GM23338 (cell line): Measurements from ENCODE around the gene COP1. TPM values are rescaled to one million over a fixed set of nuclear protein-coding genes. Genes with fewer than 3 reads are reported as not detected.

Source experiments
- ATAC-seq: fragments of 200-7000 bp; cut with Tn5 transposase; 3 replicates; pipeline ENCODE4 v1.9.1; 2020
- DNase-seq: peaks from one replicate; pipeline ENCODE4 v3.0.0-alpha.2; 2015; ENCODE audit warnings: low spot score
- H2AFZ ChIP-seq: fragments of 200-600 bp; sonication (generic); 2 replicates; pipeline ENCODE4 v1.8.0; 2016; ENCODE audit warnings: antibody characterized with exemption, mild to moderate bottlenecking, moderate library complexity
- H3F3A ChIP-seq: fragments of 200-600 bp; sonication (generic); replicated peaks from 2 replicates; pipeline ENCODE4 v1.8.0; 2017; ENCODE audit warnings: antibody characterized with exemption, mixed run types, low read depth
- H3K27ac ChIP-seq: fragments of 200-600 bp; sonication (generic); 2 replicates; pipeline ENCODE4 v1.6.1; 2016; ENCODE audit warnings: low read depth
- H3K27me3 ChIP-seq: fragments of 200-600 bp; sonication (generic); 2 replicates; pipeline ENCODE4 v1.8.0; 2016; ENCODE audit warnings: mild to moderate bottlenecking, mixed run types, moderate library complexity; ENCODE audit not compliant: insufficient read depth
- H3K36me3 ChIP-seq: fragments of 200-600 bp; sonication (generic); 2 replicates; pipeline ENCODE4 v1.8.0; 2016; ENCODE audit warnings: mild to moderate bottlenecking; ENCODE audit not compliant: insufficient read depth
- H3K4me1 ChIP-seq: fragments of 200-600 bp; sonication (generic); 2 replicates; pipeline ENCODE4 v1.8.0; 2016; ENCODE audit warnings: mild to moderate bottlenecking, moderate library complexity; ENCODE audit not compliant: insufficient read depth
- H3K4me2 ChIP-seq: fragments of 200-600 bp; sonication (generic); 2 replicates; pipeline ENCODE4 v1.7.1; 2017; ENCODE audit warnings: mixed run types
- H3K4me3 ChIP-seq: fragments of 200-600 bp; sonication (generic); 2 replicates; pipeline ENCODE4 v1.6.1; 2016; ENCODE audit warnings: mixed run types
- H3K79me2 ChIP-seq: fragments of 200-600 bp; sonication (generic); replicated peaks from 2 replicates; pipeline ENCODE4 v1.8.0; 2017; ENCODE audit warnings: mild to moderate bottlenecking; ENCODE audit not compliant: insufficient read depth
- H3K9me2 ChIP-seq: fragments of 200-600 bp; sonication (generic); 2 replicates; pipeline ENCODE4 v1.8.0; 2017; ENCODE audit not compliant: insufficient read depth
- H4K20me1 ChIP-seq: fragments of 200-600 bp; sonication (generic); replicated peaks from 2 replicates; pipeline ENCODE4 v1.8.0; 2017; ENCODE audit warnings: mild to moderate bottlenecking; ENCODE audit not compliant: insufficient read depth
- H3K27ac Mint-ChIP-seq: 2 replicates; pipeline ENCODE4 v1.8.0; 2020; ENCODE audit warnings: inconsistent platforms, mild to moderate bottlenecking, moderate library complexity, mixed read lengths
- H3K27me3 Mint-ChIP-seq: 3 replicates; pipeline ENCODE4 v1.8.0; 2022; ENCODE audit warnings: low read depth, mild to moderate bottlenecking, moderate library complexity, mixed read lengths, inconsistent platforms; ENCODE audit not compliant: insufficient read depth, poor library complexity
- H3K36me3 Mint-ChIP-seq: 3 replicates; pipeline ENCODE4 v1.8.0; 2021; ENCODE audit warnings: low read depth, mild to moderate bottlenecking, inconsistent platforms, moderate library complexity, mixed read lengths
- H3K4me1 Mint-ChIP-seq: 3 replicates; pipeline ENCODE4 v1.8.0; 2020; ENCODE audit warnings: mild to moderate bottlenecking, inconsistent platforms, mixed read lengths
- H3K4me3 Mint-ChIP-seq: 3 replicates; pipeline ENCODE4 v1.8.0; 2021; ENCODE audit warnings: moderate library complexity, mild to moderate bottlenecking, inconsistent platforms, mixed read lengths
- H3K9me3 Mint-ChIP-seq: 3 replicates; pipeline ENCODE4 v1.8.0; 2020; ENCODE audit warnings: moderate library complexity, mild to moderate bottlenecking, inconsistent platforms, mixed read lengths
- CREB1 ChIP-seq: fragments of 250-450 bp; sonication (Bioruptor Pico); IDR thresholded peaks from 2 replicates; pipeline ENCODE4 v1.5.0; 2020; ENCODE audit warnings: low read depth, mild to moderate bottlenecking, moderate library complexity
- ETS1 ChIP-seq: IDR thresholded peaks from 2 replicates; pipeline ENCODE4 v1.6.1; 2016; ENCODE audit warnings: antibody characterized with exemption
- EZH2 ChIP-seq: fragments of 200-600 bp; sonication (generic); IDR thresholded peaks from one replicate; pipeline ENCODE4 v1.8.0; 2017; ENCODE audit warnings: antibody characterized with exemption, mild to moderate bottlenecking, low read depth; ENCODE audit not compliant: unreplicated experiment
- EZH2phosphoT487 ChIP-seq: fragments of 200-600 bp; sonication (generic); IDR thresholded peaks from one replicate; pipeline ENCODE4 v1.8.1; 2018; ENCODE audit warnings: antibody characterized with exemption; ENCODE audit not compliant: unreplicated experiment
- JUNB ChIP-seq: IDR thresholded peaks from one replicate; pipeline ENCODE4 v1.6.1; 2016; ENCODE audit warnings: antibody characterized with exemption; ENCODE audit not compliant: unreplicated experiment
- NANOG ChIP-seq: IDR thresholded peaks from 2 replicates; pipeline ENCODE4 v1.6.1; 2016; ENCODE audit warnings: antibody characterized with exemption, borderline replicate concordance
- POLR2AphosphoS5 ChIP-seq: IDR thresholded peaks from 2 replicates; pipeline ENCODE4 v1.6.1; 2016; ENCODE audit warnings: antibody characterized with exemption, low read depth
- REST ChIP-seq: IDR thresholded peaks from one replicate; pipeline ENCODE4 v1.6.1; 2018; ENCODE audit warnings: antibody characterized with exemption; ENCODE audit not compliant: unreplicated experiment
- ZNF114 ChIP-seq: fragments of 250-450 bp; sonication (Bioruptor Pico); IDR thresholded peaks from 2 replicates; pipeline ENCODE4 v1.5.0; 2020; ENCODE audit warnings: mild to moderate bottlenecking, moderate library complexity
- ZNF331 ChIP-seq: fragments of 250-450 bp; sonication (Bioruptor Pico); IDR thresholded peaks from 2 replicates; pipeline ENCODE4 v1.5.0; 2020; ENCODE audit warnings: low read depth, mild to moderate bottlenecking, moderate library complexity
- polyA plus RNA-seq: library from polyadenylated mRNA; unstranded; fragments of >200 nt; fragmentation: Nextera tagmentation; extraction: Ambion mirVana; gene quantifications from 2 replicates; pipeline ENCODE4 v1.2.1, GENCODE V29; 2016
- total RNA-seq: library from RNA; depleted of rRNA; stranded (reverse); fragments of >200 nt; shearing (Covaris generic); gene quantifications from 2 replicates; pipeline ENCODE4 v1.2.3, GENCODE V29; 2014
- TF ChIP-seq, protein P1 (sequence below), 2 experiments: fragments of 200-600 bp in 1 of 2; sonication (generic) in 1 of 2; conservative IDR thresholded peaks; 2 replicates each; pipeline versions ENCODE4 v1.5.1 to v1.6.1; 2016 to 2017; ENCODE audit warnings: antibody characterized with exemption in 2 of 2, low read depth in 2 of 2, mild to moderate bottlenecking in 2 of 2, moderate library complexity in 1 of 2

COP1 gene
- total and polyA plus RNA-seq, 2 experiments from 2014 or later, result 54.0 to 54.9 TPM

DNA sequence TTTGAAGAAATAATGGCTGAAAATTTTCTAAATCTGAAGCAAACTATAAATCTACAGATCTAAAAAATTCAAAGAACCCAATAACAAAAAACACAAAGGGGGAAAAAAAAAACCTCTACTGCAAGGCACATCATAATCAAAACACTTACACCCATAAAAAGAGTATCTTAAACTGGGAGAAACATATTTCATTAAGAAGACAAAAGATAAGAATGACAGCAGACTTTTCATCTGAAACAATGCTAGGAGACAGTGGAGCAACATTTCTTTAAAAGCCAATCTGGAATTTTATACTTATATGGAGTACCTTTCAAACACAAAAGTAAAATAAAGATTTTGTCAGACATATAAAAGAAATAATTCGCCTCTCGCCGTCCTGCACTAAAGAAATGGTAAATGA, 49.1 kb downstream of the COP1 start:
- DNase-seq (no peak), ATAC-seq (no peak)
- H2AFZ ChIP-seq, result no peak overlapping the region
- Mint-ChIP-seq H3K4me3 (no peak overlapping the region), H3K36me3 (peaks cover 56% of the 10 kb centered on the region), H3K4me1 (peaks cover 8% of the 10 kb centered on the region), H3K27me3 (no peaks in the 10 kb centered on the region), H3K9me3 (peaks cover 18% of the 10 kb centered on the region; the same call in 2 of the 3 replicates), H3K27ac (no peak overlapping the region)
- H3K27ac ChIP-seq, result no peak overlapping the region
- peaks cover 50% of the 10 kb centered on the region for H3K79me2 ChIP-seq
- no peaks in the 10 kb centered on the region for H4K20me1 ChIP-seq
- no peaks in the 10 kb centered on the region for H3F3A ChIP-seq
- H3K9me2 ChIP-seq, result no peaks in the 10 kb centered on the region
- peaks cover 26% of the 10 kb centered on the region; the same call in 1 of the 2 replicates for H3K4me1 ChIP-seq
- TF ChIP-seq CREB1, result no peak
- peaks cover 6% of the 10 kb centered on the region; the same call in 1 of the 2 replicates for H3K36me3 ChIP-seq
- H3K27me3 ChIP-seq, result no peaks in the 10 kb centered on the region
- no peak overlapping the region for H3K4me2 ChIP-seq
- no peak overlapping the region for H3K4me3 ChIP-seq

DNA sequence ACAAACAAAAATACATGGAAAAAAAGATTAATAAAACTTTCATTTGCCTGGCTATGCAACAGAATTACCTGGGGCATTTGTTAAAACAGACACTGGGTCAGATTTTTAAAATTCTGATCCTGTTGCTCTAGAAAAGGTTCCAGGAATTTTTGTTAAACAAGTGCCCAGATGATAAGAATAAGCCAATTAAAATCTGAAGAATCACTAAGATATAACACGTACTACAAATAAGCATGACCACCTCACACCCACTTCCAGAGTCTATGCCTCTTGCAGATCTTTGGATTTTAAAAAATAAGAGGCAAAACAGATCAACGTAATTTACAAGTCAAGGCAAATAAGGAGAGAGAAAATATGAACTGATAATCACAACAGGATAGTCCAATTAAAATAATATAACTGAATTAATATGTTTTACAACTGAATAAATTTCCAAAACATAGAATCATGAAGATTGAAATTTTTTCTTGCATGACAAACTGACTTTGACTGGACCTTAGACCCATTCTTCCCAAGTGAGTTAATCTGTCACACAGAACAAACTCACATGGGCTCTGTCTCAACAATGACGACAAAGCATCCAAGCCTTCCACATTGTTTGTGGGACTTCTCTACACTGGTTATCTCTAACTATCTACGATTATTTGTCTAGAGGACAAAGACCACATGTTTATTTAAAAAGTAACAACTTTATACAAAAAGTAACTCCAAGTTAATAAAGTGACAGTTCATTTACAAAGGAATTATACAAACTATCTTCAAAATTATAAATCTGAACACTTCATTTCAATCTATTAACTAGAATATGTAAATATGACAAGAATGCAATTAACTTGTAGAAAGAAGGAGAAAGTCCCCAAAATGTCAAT, 56.9 kb downstream of the COP1 start:
- Histone ChIP-seq H3K27ac (no peak overlapping the region), H3K36me3 (no peaks in the 10 kb centered on the region), H3K9me2 (no peaks in the 10 kb centered on the region), H2AFZ (no peak overlapping the region), H3K4me1 (peaks cover 6% of the 10 kb centered on the region; the same call in 1 of the 2 replicates), H3K4me3 (no peak overlapping the region), H3K79me2 (peaks cover 27% of the 10 kb centered on the region), H3F3A (no peaks in the 10 kb centered on the region), H3K4me2 (no peak overlapping the region), H4K20me1 (no peaks in the 10 kb centered on the region), H3K27me3 (no peaks in the 10 kb centered on the region)
- no peak overlapping the region for H3K4me3 Mint-ChIP-seq
- no peaks in the 10 kb centered on the region for H3K9me3 Mint-ChIP-seq
- no peak overlapping the region for H3K27ac Mint-ChIP-seq
- no peaks in the 10 kb centered on the region for H3K27me3 Mint-ChIP-seq
- ATAC-seq (no peak), DNase-seq (no peak)
- peaks cover 26% of the 10 kb centered on the region; the same call in 2 of the 3 replicates for H3K36me3 Mint-ChIP-seq
- H3K4me1 Mint-ChIP-seq, result no peaks in the 10 kb centered on the region
- TF ChIP-seq ETS1 (no peak), EZH2 (no peak), REST (no peak), JUNB (no peak), ZNF331 (CRISPR knock-in tag) (no peak), POLR2AphosphoS5 (no peak), NANOG (no peak), EZH2phosphoT487 (no peak), ZNF114 (no peak)
- TF ChIP-seq, protein P1, sequence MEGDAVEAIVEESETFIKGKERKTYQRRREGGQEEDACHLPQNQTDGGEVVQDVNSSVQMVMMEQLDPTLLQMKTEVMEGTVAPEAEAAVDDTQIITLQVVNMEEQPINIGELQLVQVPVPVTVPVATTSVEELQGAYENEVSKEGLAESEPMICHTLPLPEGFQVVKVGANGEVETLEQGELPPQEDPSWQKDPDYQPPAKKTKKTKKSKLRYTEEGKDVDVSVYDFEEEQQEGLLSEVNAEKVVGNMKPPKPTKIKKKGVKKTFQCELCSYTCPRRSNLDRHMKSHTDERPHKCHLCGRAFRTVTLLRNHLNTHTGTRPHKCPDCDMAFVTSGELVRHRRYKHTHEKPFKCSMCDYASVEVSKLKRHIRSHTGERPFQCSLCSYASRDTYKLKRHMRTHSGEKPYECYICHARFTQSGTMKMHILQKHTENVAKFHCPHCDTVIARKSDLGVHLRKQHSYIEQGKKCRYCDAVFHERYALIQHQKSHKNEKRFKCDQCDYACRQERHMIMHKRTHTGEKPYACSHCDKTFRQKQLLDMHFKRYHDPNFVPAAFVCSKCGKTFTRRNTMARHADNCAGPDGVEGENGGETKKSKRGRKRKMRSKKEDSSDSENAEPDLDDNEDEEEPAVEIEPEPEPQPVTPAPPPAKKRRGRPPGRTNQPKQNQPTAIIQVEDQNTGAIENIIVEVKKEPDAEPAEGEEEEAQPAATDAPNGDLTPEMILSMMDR (conservative IDR thresholded peaks at IDR 0.05; ENCODE audit: low read depth in 2 of 2), result no peak
